ENCODE results near the gene IMMP2L. TPM values are rescaled to one million over a fixed set of nuclear protein-coding genes. Genes with fewer than 3 reads are reported as not detected.

IMMP2L gene
- total RNA-seq, 1 donor from 2014 or later = 17.1 TPM

- ATAC-seq = no peak
- intact Hi-C loops (cut with micrococcal nuclease) = no loop called here
- no peak for DNase-seq
These were observed 551.5 kb downstream of the IMMP2L start for GRCh38 chr7:111010798-111011197.

GRCh38 chr7:111009526-111010040 lies 552.7 kb downstream of the IMMP2L start:
- DNase-seq = no peak
- intact Hi-C loops (cut with micrococcal nuclease) = no loop called here
- no peak for ATAC-seq

- DNase-seq = no peak
- intact Hi-C loops (cut with micrococcal nuclease) = no loop called here
- no peak for ATAC-seq
These were observed 555.6 kb downstream of the IMMP2L start for GRCh38 chr7:111006691-111007090.

GRCh38 chr7:111006040-111006439 lies 556.3 kb downstream of the IMMP2L start:
- DNase-seq (no peak), ATAC-seq (no peak)
- intact Hi-C loops (cut with micrococcal nuclease) = no loop called here

GRCh38 chr7:111005445-111005844 lies 556.8 kb downstream of the IMMP2L start:
- intact Hi-C loops (cut with micrococcal nuclease) = no loop called here
- DNase-seq = no peak
- ATAC-seq = no peak

GRCh38 chr7:111004310-111004901 lies 557.9 kb downstream of the IMMP2L start:
- intact Hi-C loops (cut with micrococcal nuclease) = no loop called here
- ATAC-seq (no peak), DNase-seq (no peak)

- ATAC-seq (no peak), DNase-seq (no peak)
- intact Hi-C loops (cut with micrococcal nuclease) = no loop called here
These were observed 558.4 kb downstream of the IMMP2L start for GRCh38 chr7:111003883-111004282.

GRCh38 chr7:110994028-110994967 lies 568.0 kb downstream of the IMMP2L start:
- intact Hi-C loops (cut with micrococcal nuclease) = no loop called here
- ATAC-seq = peak; percentile 97
- DNase-seq = no peak

GRCh38 chr7:110988890-110989501 lies 573.3 kb downstream of the IMMP2L start:
- intact Hi-C loops (cut with micrococcal nuclease) = no loop called here
- ATAC-seq (no peak), DNase-seq (no peak)

GRCh38 chr7:110988348-110988747 lies 573.9 kb downstream of the IMMP2L start:
- DNase-seq (no peak), ATAC-seq (no peak)
- intact Hi-C loops (cut with micrococcal nuclease) = no loop called here

GRCh38 chr7:110987127-110987693 lies 575.1 kb downstream of the IMMP2L start:
- intact Hi-C loops (cut with micrococcal nuclease) = no loop called here
- ATAC-seq = peak; percentile 86
- no peak for DNase-seq

- DNase-seq (no peak), ATAC-seq (no peak)
- intact Hi-C loops (cut with micrococcal nuclease) = no loop called here
These were observed 578.4 kb downstream of the IMMP2L start for GRCh38 chr7:110983822-110984456.

- intact Hi-C loops (cut with micrococcal nuclease) = no loop called here
- ATAC-seq (no peak), DNase-seq (no peak)
These were observed 585.1 kb downstream of the IMMP2L start for GRCh38 chr7:110977127-110977737.

GRCh38 chr7:110975486-110975885 lies 586.8 kb downstream of the IMMP2L start:
- DNase-seq (no peak), ATAC-seq (no peak)
- intact Hi-C loops (cut with micrococcal nuclease) = no loop called here

- DNase-seq (no peak), ATAC-seq (no peak)
- intact Hi-C loops (cut with micrococcal nuclease) = no loop called here
These were observed 587.9 kb downstream of the IMMP2L start for GRCh38 chr7:110974441-110974840.

- intact Hi-C loops (cut with micrococcal nuclease) = no loop called here
- no peak for ATAC-seq
- DNase-seq = no peak
These were observed 588.9 kb downstream of the IMMP2L start for GRCh38 chr7:110973196-110973990.

GRCh38 chr7:110964775-110965174 lies 597.5 kb downstream of the IMMP2L start:
- intact Hi-C loops (cut with micrococcal nuclease) = no loop called here
- no peak for DNase-seq
- no peak for ATAC-seq

GRCh38 chr7:110962826-110963225 lies 599.5 kb downstream of the IMMP2L start:
- ATAC-seq (no peak), DNase-seq (no peak)
- intact Hi-C loops (cut with micrococcal nuclease) = no loop called here

Data from left ventricle myocardium superior (tissue), 1 donor.